22Rv1 (cell line): ENCODE measurements around the gene RYR2.

Source experiments
- CTCF ChIP-seq: fragments of 450-650 bp; IDR thresholded peaks from 2 replicates; pipeline ENCODE4 v1.5.1; 2017; ENCODE audit warnings: mild to moderate bottlenecking
- ZFX ChIP-seq: fragments of 450-650 bp; IDR thresholded peaks from 2 replicates; pipeline ENCODE4 v1.6.1; 2017; ENCODE audit warnings: antibody characterized with exemption, borderline replicate concordance

- no peak for TF ChIP-seq CTCF
- TF ChIP-seq ZFX = no peak
Measured at GRCh38 chr1:237324226-237324625, 282.2 kb downstream of the RYR2 start.
